NCI-H146 treated with DMSO at 0.1 percent for 48 hours (cell line): ENCODE results near the gene CDH4.

Experiments used
- DNase-seq: peaks from one replicate; lab custom pipeline; 2025; ENCODE audit not compliant: unreplicated experiment; lab: John Stamatoyannopoulos, UW

CDH4 gene

DNA sequence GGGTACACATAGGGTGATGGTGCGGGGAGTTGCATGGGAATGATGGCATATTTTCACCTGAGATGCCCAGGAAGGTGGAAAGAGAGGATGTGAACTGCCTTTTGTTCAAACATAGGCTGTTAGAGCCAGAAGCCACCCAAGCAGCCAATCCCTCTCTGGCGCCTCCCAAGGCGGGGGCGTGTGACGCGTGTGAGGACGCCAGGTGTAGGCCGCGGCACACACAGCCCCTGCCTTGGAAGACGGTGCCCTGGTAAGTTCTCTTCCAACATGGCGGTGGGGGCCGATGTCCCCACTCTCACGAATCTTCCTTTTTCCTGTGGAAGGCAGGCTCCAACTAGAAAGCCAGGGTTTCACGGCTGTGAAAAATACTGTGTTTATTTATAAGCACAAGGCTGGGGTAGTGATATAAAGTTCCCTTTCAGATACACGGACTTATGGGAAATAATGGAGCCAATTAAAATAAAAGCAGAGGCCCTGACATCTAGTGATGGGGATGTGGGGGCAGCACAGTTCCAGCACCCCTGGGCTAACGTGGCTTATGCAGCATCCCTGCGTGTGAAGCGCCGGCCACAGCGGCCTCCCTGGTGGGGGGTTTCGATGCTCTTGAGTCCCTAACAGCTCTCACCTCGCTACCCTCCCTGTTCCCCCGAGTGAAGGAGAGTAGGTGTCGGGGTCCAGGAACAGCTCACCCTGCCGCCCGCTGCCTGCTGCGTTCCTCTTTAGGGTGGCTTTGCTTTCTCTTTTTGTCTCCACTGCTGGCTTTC is 28.3 kb downstream of the CDH4 start:
- no peak for DNase-seq

DNA sequence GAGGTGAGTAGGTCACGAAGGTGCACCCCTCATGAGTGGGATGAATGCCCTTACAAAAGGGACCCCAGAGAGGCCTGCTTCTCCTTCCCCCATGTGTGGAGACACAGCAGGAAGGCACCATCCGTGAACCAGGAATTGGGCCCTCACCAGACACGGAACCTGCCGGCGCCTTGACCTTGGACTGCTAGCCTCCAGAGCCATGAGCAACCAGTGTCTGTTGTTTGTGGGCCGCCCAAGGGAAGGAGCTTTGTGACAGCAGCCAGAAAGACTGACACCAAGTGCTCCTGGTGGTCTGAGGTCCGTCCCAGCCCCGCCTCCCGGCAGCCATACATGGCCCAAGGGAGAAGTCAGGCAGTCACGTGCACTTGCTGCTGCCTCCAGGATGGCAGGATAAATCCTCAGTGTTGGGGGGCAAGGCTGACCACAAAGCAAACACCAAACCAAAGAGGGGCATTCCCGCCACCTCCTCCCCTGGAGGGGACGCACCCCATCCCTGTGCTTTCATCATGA is 29.3 kb downstream of the CDH4 start:
- no peak for DNase-seq

DNA sequence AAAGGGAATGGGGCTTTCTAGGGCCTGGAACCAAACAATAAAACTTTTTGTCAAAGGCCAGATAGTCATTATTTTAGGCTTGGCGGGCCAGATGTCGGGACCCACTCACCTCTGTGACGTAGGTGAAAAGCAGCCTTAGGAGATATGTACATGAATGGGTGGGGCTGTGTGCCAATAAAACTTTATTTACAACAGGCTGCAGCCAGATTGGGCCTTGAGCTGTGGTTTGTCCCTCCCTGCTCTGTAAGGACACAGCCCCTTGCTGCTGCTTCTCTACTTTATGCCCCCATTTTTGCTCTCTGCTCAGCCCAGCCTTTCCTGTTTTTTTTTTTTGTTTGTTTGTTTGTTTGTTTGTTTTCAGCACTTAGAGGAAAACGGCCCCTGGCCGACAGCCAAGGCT is 32.7 kb downstream of the CDH4 start:
- DNase-seq: no peak

DNA sequence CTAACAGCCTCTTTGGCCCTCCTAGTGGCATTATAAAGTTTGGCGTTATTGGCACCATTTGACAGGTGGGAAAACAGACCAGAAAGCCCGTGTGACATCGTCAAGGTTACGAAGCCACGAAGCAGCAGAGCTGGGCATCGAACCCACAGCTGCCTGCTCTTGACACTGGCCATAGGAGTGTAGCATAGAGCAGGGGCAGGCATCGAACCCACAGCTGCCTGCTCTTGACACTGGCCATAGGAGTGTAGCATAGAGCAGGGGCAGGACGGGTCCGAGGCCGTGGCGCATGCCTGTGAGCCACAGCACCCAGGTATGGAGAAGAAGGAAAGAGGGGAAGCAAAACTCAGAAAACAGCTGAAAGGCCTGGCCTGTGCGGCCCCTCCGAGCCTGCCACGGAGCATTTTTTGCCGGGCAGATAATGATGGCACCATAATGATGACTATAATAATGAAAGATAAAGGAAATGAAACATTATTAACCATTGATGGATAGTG is 33.1 kb downstream of the CDH4 start:
- no peak for DNase-seq

DNA sequence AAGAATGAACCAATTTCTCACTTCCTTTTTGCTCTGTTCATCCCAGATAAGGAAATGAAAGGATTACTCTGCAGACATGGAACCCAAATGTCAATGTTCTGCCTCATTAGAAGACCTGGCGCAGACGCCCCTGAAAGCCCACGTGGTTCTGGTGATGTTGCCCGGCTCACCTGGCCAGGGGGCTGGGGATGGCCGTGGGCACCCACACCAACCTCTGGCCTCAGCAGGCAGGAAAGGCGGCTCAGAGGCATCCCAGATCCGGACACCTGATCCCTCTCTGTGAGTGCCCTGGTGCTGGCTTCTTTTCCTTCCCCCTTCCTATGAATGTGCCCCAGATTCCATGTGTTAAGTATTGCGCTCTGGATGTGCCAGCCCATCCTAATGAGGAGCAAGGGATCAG is 33.6 kb downstream of the CDH4 start:
- no peak for DNase-seq

DNA sequence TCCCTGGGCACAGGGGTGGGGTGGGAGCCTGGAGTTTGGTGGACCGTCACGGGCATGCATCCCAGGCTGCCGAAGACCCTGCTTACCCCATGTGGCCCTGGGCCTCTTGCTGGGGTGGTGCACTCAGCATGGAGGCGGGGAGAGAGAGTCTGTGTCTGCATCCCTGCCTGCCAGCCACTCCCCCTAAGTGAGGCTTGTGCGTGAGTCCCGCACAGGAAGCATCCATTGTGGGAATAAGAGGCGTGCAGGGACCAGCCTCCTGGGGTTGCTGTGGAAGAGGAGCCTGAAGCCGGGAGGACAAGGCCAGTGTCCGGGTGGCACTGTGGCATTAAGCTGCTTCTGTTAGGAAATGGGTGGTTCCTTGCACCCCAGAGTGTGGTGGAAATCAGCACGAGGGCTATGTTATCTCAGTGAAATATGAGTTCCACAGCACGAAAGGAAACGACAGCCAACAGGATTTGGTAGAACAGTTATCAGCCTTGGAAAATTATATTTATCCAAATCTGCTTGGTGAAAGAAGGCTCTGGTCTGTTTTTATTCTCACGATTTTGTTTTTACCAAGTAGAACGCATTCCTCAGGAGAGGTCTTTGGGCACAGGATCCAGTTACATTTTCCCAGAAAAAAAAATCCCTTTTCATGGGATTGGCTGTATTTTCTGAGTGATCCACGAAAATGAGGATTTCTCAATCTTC is 35.7 kb downstream of the CDH4 start:
- DNase-seq: no peak

DNA sequence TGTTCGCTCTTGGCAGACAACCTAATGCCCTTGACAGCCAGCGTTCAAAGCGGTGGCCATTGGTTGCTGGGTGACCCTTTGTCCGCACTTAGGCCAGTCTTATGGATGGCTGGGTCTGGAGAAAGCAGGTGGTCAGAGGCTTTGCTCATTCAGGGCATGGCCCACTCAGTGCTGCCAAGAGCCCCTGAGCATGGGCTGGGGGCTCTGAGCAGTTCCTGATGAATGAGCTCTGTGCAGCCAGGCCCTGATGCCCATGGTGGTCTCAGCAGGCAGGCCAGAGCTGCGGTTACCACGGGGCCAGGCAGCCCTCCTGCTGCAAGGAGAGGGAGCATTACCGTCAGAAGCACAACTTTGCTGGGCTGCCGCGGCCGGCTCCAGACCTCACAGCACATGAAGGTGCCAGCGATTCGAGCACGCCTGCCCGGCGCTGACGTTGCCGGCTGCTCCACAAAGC is 36.3 kb downstream of the CDH4 start:
- no peak for DNase-seq

DNA sequence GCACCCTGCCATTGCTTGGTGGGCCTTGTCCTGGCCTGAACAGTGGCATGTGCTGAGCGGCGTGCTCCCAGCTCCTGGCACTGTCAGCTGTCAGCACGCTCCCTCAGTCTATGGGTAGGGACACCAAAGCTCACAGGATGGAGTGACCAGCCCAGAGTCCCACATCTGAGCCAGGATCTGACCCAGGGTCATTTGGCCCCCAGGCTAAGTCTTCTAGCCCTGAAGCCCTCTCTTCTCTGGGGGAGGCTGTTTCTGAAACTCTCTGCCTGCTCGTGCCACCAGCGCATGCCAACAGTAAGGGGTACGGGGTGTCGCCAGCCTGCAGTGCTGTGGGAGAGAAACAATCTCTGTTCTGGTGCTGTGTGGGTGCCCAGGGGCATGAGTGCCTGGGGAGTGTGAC is 37.1 kb downstream of the CDH4 start:
- no peak for DNase-seq

DNA sequence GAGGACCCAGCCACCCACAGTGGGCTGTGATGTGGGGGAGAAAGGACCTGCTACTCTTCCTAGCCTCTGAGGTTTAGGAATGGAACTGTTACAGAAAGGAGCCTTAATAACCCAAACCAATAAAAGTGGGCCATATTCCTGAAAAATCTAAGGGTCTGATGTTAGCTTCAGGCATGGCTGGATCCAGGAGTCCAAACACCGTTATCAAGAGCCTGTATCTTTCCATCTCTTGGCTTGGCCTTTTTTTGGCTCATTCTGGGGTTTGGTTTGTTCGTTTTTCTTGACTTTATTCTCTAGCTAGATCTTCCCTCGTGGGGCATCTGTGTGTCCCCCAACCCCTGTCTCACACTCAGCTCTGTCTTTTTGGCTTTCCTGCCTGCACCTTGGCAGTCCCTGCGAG is 38.7 kb downstream of the CDH4 start:
- DNase-seq: no peak

DNA sequence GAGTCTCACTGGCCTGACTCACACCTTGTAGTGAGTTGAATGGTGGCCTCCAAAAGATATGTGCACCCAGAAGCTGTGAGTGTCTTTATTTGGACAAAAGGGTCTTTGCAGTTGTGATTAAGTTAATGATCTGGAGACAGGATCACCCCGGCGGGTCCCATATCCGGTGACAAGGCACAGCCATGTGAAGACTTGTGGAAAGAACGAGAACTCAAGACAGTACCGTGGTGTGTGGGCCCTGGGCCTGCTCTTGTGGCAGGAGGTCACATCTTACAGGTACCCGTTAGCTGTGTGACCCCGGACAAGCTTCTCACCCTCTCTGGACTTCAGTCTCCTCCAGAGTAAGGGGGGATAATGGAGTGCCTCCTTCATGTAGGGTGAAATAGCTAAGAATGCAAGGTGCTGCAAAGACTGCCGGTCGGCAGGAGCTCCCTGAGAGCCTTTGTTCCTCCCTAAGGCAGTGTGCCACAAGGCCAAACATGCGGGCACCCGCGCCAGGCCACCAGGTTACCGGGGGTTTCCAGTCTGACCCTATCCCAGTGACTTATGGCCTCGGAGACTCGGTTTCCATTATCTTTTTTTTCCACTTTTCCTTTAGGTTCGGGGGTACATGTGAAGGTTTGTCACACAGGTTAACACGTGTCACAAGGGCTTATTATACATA is 39.2 kb downstream of the CDH4 start:
- DNase-seq: no peak

DNA sequence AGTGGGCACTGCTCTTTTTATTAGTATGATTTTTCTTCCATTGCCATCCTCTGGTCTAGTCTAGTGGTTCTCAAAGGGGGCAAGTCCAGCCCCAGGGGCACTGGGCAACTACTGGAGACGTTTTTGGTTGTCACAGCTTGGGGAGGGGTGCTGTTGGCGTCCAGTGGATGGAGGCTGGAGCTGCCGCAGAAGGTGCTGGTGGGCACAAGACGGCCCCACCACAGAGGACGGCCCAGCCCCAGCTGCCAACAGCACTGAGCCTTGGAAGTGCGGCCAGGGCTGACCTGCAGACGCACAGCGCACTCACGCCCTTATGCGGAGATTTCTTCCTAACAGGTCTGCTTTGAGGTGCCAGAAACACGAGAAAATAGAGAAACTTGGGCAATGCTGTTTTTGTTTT is 40.3 kb downstream of the CDH4 start:
- no peak for DNase-seq

DNA sequence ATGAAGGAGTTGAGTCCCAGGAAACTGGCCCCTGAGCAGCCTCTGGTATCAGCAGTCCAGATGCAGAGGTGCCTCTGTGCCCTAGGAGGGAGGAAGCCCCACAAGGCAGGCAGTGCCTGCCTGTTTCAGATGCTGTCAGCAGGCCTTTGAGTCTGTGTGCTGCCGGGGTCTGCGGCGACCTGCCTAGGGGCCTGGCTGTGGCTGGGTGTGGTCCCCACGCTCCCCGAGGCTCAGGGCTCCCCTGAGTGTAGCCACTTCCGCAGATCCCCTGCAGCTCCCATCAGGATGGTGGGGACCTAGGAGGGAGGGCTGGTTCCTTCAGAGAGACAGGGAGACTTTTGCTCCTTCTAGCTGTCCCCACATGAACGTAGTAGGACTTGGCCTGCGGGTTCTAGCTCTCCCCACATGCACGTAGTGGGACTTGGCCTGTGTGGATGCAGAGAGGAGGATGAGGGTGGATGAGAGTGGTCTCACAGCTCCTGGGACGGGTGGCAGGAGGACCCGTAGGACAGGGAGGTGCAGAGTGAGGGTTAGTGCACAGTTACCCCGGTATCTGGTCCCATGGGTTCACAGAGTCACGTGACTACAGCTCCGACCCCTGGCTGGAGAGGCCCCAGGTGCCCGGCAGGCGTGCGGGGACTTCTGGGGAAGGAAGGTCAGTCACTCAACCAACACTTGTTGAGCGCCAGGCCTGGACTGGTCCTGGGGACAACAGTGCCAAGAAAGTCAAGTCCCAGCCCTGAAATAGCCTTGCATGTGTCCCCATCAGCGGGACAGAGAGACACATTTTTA is 41.0 kb downstream of the CDH4 start:
- no peak for DNase-seq

DNA sequence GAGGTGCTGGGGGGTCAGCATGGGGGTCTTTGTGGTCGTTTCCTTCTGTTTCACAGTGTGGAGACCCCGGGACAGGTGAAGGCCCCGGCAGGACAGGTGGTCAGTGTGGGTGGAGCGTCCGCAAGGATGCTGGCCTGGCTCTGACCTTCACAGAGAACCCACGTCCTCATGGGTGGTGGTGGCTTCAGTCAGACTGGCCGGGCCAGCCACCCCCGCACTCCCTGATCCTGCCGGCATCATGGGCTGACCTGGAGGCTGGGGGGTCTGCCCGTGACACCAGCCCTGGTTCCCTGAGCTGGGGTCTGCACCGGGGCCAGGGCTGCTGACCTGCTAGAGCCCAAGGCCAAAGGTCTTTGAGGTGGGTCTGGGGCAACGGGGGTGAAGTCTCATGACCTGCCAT is 41.9 kb downstream of the CDH4 start:
- DNase-seq: no peak

DNA sequence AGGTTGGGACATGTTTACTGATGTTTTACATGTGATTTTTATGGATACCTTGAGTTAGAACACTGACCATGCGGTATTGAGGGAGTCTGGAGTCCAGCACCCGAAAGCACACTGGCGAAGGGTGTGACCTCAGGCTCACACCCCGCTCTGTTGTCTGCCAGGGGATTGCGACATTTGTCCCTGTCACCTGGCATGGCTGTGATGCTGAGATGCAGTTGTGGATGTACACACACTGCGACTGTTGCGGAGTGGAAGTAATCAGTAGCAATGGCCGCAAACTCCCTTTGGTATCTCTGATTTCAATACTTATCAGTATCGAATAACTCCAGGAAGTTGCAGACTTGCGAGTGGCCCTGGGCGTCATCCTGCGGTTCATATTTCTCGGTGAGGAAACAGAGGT is 43.2 kb downstream of the CDH4 start:
- DNase-seq: no peak

DNA sequence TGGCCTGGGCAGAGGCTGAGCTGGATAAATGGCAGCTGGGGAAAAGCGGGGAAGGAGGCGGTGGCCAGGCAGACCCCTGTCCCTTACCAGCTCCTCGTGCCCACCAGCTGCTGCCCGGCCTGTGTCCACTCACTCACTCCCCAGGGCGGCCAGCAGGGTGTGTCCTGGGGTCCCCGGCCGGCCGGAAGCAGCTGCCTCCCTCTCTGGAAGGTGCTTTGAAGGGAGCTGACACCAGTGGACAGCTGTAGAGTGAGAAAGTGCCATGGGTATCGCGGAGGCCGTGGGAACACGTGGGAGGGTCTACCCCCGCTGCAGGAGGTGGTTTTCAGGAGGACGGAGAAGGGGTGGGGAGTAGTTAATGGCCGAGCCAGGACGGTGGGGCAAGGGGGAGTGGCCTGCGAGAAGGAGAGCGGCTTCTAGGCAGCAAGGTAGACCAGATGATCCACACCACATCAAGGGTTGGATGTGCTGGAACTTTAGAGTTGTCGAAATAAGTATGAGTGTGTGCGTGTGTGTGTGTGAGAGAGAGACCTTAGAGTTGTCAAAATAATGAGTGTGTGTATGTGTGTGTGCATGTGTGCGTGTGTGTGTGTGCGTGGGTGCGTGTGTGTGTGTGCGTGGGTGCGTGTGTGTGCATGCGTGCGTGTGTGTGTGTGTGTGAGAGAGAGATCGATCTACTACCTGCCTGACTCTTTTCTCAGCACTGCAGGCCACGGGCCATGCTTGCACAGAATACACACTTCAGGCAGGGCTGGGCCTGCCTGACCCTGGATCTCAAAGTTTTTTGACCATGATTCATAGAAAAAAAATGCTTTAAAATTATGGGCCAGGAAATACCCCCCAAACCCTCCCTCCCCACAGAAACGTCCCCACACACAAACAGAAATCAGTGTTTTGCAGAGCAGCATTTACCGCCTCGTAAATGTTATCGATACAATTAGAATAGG is 43.9 kb downstream of the CDH4 start:
- no peak for DNase-seq

DNA sequence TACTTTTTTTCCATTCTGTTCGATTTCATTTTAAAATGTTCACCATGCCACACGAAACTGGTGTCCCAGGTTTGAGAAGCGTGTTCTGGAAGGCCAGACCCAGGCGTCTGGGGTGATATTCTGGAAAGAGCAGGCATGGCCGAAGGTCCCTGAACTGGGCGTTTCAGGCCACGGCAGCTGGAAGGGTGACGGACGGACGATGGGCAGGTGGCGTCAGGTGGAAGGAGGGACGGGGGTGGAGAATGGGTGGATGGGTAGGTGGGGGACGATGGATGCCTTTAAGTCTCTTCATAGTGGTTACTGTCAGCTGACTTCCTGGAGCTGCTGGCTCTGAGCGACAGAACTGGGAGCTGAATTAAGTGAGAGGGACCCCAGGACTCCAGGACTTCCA is 44.6 kb downstream of the CDH4 start:
- no peak for DNase-seq

DNA sequence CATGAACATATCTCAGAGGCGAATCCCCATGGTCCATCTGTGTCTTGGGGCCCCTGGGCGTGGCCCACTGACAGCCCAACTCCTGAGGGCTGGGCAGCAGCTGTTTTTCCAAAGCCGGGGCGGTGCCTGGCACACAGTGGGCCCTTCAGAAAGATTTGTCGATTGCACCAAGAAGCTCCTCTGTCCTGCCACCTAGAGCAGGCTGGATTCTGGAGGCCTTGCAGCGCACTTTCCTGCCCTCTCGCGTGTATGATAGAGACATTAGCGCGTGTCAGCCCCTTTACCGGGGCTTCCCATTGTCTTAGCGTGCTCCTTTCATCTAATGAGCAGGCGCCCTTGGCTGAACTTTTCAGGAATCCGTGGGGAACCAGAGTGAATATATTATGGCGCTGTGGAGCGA is 45.4 kb downstream of the CDH4 start:
- DNase-seq: no peak

DNA sequence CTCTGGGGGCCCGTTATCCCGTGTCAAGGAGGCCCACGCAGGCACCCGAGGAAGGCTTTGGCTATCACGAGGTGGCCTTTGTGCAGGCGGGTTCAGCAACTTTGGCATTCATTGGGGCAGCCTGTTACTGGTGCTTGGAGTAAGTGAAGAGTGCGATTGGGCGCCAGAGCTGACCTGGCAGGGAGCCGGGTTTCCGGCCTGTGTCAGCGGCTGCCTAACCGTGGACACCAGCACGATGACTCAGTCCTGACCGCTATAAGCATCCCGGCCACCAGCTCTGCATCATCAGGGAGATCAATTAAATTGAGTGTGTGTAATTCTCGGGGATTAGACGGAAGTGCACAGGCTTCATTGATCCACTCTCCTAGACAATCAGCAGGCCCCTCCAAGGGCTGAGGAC is 45.9 kb downstream of the CDH4 start:
- DNase-seq: no peak

DNA sequence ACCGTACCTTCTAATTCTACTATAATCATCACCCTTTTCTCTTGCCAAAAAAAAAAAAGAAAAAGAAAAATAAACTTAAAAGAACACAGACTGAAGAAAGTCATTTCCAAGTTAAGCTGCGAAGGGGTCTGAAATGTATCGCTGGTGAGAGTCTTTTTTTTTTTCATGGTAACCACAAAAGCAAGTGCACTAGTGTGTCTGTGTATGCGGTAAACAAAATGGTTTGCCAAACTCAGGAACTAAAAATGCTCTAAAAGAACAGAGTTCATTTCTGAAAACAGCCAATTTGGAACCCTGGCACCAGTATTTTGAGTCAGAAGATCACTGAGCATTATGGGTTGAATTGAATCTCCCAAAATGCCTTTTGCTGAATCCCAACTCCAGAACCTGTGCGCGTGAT is 46.6 kb downstream of the CDH4 start:
- no peak for DNase-seq

DNA sequence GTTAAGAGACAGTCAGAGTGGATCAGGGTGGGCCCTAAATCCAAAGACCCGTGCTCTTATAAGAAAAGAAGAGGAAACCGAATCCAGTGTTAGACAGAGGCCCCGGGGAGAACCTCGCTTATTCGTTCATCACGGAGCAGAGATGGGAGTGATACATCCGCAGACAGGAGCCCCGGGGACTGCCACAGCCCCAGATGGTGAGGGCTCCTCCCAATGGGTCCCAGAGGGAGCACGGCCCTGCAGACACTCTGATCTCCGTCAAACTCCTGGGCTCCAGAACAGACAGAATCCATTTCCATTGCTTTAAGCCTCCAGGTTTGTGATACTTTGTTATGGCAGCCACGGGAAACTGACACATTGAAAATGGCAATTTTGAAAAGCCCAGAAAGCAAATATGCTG is 47.0 kb downstream of the CDH4 start:
- DNase-seq: no peak
